Fibroblast of lung (primary cell): ENCODE measurements around the gene NKX3-2.
A peak's percentile ranks its signal among the peaks of the same experiment; 100 is the strongest.

ENCODE experiments used
- EZH2 ChIP-seq: IDR thresholded peaks from 2 replicates; pipeline ENCODE4 v1.5.1; 2012; ENCODE audit warnings: low read length, control low read depth, mild to moderate bottlenecking; ENCODE audit errors: missing control alignments
- TF ChIP-seq, protein P1 (sequence below), 2 donors: IDR thresholded peaks in 1 of 2; conservative IDR thresholded peaks in 1 of 2; 1 replicate in 1 of 2; 2 replicates in 1 of 2; pipeline ENCODE4 v1.5.1; 2011 to 2012; ENCODE audit warnings: low read length in 2 of 2, control low read depth in 1 of 2, inconsistent platforms in 1 of 2, low read depth in 1 of 2, mild to moderate bottlenecking in 1 of 2

DNA sequence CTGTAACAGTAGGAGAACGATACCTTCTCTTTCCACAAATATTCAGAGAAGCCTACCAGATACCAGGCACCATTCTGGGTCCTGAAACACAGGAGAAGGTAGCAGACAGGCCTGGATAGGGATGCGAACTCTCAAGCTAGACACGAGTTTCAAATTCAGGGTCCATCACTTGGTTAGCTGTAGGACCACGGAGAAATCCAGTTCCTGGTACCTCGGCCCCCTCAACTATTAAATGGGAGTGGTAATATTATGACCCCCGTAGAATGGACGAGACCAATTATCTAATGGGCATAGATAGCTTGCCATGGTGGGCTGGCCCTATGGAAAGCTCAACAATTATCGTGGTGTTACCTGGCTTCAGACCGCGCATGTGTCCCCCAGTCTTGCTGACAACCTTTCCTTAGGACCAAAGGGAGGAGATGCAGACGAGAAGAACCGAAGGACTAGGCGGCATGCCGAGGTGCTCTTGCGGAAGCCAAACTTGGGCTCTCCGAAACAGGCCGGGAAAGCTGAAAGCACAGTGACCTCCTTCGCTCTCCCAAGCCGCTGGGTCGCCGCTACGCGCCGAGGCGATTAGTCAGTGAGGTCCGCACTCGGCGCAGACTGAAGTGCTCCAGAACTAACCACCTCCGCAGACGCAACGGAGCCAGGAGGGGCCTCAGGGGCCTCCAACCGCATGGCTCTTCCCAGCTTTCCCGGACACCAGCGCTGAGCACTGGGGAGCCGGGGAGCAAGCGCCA is 19.6 kb downstream of the NKX3-2 start:
- TF ChIP-seq, protein P1, sequence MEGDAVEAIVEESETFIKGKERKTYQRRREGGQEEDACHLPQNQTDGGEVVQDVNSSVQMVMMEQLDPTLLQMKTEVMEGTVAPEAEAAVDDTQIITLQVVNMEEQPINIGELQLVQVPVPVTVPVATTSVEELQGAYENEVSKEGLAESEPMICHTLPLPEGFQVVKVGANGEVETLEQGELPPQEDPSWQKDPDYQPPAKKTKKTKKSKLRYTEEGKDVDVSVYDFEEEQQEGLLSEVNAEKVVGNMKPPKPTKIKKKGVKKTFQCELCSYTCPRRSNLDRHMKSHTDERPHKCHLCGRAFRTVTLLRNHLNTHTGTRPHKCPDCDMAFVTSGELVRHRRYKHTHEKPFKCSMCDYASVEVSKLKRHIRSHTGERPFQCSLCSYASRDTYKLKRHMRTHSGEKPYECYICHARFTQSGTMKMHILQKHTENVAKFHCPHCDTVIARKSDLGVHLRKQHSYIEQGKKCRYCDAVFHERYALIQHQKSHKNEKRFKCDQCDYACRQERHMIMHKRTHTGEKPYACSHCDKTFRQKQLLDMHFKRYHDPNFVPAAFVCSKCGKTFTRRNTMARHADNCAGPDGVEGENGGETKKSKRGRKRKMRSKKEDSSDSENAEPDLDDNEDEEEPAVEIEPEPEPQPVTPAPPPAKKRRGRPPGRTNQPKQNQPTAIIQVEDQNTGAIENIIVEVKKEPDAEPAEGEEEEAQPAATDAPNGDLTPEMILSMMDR (conservative IDR thresholded peaks at IDR 0.05 in 1 of 2, IDR thresholded peaks at IDR 0.05 in 1 of 2; ENCODE audit: low read depth in 1 of 2, low read length in 2 of 2) = no peak
- peak; percentile 50 for TF ChIP-seq EZH2
